Astrocyte (in vitro differentiated cells and primary cell): ENCODE results near the gene ILKAP.

Experiments used
- CTCF ChIP-seq: IDR thresholded peaks from 2 replicates; pipeline ENCODE4 v1.5.1; 2011; ENCODE audit warnings: low read depth, mild to moderate bottlenecking, inconsistent platforms, low read length, moderate library complexity; ENCODE audit not compliant: insufficient read depth
- EZH2 ChIP-seq: IDR thresholded peaks from 2 replicates; pipeline ENCODE4 v1.6.1; 2012; ENCODE audit warnings: mild to moderate bottlenecking, low read length, inconsistent platforms; ENCODE audit not compliant: insufficient read depth

- TF ChIP-seq CTCF (no peak), EZH2 (no peak)
These were observed 30.1 kb upstream of the ILKAP start for GRCh38 chr2:238233625-238234024.
